HG03354 (cell line): Measurements from ENCODE around the gene CYSTM1.
"Not testable (repeated sequence)": the region's sequence is repeated elsewhere in the genome, so short reads cannot be mapped to it uniquely, and the experiment has no call there.

ENCODE experiments used
- ATAC-seq: cut with Tn5 transposase; IDR thresholded peaks from one replicate; pipeline ENCODE4 v1.9.1; 2021; ENCODE audit warnings: mild to moderate bottlenecking; ENCODE audit not compliant: unreplicated experiment, poor library complexity, severe bottlenecking

CYSTM1 gene

GRCh38 chr5:140174014-140174413 lies 974 bp upstream of the CYSTM1 start:
- ATAC-seq = no peak

GRCh38 chr5:140175367-140176030 lies 511 bp downstream of the CYSTM1 start:
- ATAC-seq = peak; percentile 62

- no peak for ATAC-seq
These were observed 1.0 kb downstream of the CYSTM1 start for GRCh38 chr5:140176031-140176387.

- ATAC-seq = no peak
These were observed 3.1 kb downstream of the CYSTM1 start for GRCh38 chr5:140178086-140178410.

GRCh38 chr5:140178482-140179116 lies 3.6 kb downstream of the CYSTM1 start:
- no peak for ATAC-seq

GRCh38 chr5:140181002-140181483 lies 6.1 kb downstream of the CYSTM1 start:
- ATAC-seq = peak; percentile 79

- ATAC-seq = no peak
These were observed 6.5 kb downstream of the CYSTM1 start for GRCh38 chr5:140181525-140181924.

GRCh38 chr5:140182075-140182711 lies 7.2 kb downstream of the CYSTM1 start:
- no peak for ATAC-seq

- no peak for ATAC-seq
These were observed 7.9 kb downstream of the CYSTM1 start for GRCh38 chr5:140182803-140183367.

GRCh38 chr5:140185409-140185808 lies 10.4 kb downstream of the CYSTM1 start:
- no peak for ATAC-seq

GRCh38 chr5:140186267-140186671 lies 11.3 kb downstream of the CYSTM1 start:
- ATAC-seq = no peak

- ATAC-seq = no peak
These were observed 14.3 kb downstream of the CYSTM1 start for GRCh38 chr5:140189253-140189652.

- no peak for ATAC-seq
These were observed 15.2 kb downstream of the CYSTM1 start for GRCh38 chr5:140189977-140190871.

GRCh38 chr5:140190872-140191218 lies 15.9 kb downstream of the CYSTM1 start:
- ATAC-seq = no peak

GRCh38 chr5:140192715-140193430 lies 17.9 kb downstream of the CYSTM1 start:
- no peak for ATAC-seq

- ATAC-seq = no peak
These were observed 19.7 kb downstream of the CYSTM1 start for GRCh38 chr5:140194662-140195061.

GRCh38 chr5:140196115-140196814 lies 21.3 kb downstream of the CYSTM1 start:
- ATAC-seq = no peak

- no peak for ATAC-seq
These were observed 22.0 kb downstream of the CYSTM1 start for GRCh38 chr5:140197023-140197422.

- not testable (repeated sequence) for ATAC-seq
These were observed 23.9 kb downstream of the CYSTM1 start for GRCh38 chr5:140198915-140199314.
